RWPE1 (cell line): ENCODE data around the gene MFAP5.

ENCODE experiments used
- CTCF ChIA-PET: fragments of 350-600 bp; sonication (Branson Sonifier 250); formaldehyde crosslinking; extraction: SDS; loops from one replicate; lab custom pipeline; 2021; lab: Yijun Ruan, JAX
- POLR2A ChIA-PET: fragments of 400-600 bp; formaldehyde crosslinking; extraction: SDS; loops from one replicate; lab custom pipeline; 2020; ENCODE audit warnings: antibody characterized with exemption; ENCODE audit not compliant: low non-redundant PET; lab: Yijun Ruan, JAX
- DNase-seq: peaks from one replicate; pipeline ENCODE4 v3.0.0; 2012; ENCODE audit warnings: low spot score
- H3K27ac ChIP-seq: fragments of 450-650 bp; 2 replicates; pipeline ENCODE4 v1.5.1; 2017
- TF ChIP-seq, protein P1 (sequence below): fragments of 450-650 bp; conservative IDR thresholded peaks from 2 replicates; pipeline ENCODE4 v1.5.1; 2017; ENCODE audit warnings: low read depth, mild to moderate bottlenecking

The MFAP5 gene

DNA sequence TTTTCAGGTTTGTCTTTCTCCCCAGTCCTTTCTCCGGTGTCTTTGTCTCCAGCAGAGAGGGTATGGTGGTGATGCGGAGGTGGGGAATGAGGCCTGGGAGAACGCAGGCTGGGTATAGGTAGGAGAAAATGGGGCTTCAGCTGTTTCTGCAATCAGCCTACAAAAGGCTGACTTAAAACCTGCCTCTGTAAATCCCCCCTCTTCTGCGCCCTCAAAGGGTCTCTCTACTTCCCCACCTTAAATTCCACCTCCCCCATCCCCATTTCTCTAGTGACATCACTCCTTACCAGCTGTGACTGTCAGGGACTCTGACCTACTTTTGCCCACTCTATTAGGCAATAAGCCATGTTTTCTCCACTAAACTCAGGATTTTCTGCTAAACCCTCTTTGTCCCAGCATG, 27.1 kb upstream of the MFAP5 start:
- TF ChIP-seq, protein P1, sequence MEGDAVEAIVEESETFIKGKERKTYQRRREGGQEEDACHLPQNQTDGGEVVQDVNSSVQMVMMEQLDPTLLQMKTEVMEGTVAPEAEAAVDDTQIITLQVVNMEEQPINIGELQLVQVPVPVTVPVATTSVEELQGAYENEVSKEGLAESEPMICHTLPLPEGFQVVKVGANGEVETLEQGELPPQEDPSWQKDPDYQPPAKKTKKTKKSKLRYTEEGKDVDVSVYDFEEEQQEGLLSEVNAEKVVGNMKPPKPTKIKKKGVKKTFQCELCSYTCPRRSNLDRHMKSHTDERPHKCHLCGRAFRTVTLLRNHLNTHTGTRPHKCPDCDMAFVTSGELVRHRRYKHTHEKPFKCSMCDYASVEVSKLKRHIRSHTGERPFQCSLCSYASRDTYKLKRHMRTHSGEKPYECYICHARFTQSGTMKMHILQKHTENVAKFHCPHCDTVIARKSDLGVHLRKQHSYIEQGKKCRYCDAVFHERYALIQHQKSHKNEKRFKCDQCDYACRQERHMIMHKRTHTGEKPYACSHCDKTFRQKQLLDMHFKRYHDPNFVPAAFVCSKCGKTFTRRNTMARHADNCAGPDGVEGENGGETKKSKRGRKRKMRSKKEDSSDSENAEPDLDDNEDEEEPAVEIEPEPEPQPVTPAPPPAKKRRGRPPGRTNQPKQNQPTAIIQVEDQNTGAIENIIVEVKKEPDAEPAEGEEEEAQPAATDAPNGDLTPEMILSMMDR = no peak
- DNase-seq = no peak
- CTCF ChIA-PET = no interaction called here
- POLR2A ChIA-PET = no interaction called here
- H3K27ac ChIP-seq = no peak overlapping the region

- ChIA-PET POLR2A (no interaction called here), CTCF (interaction anchor here (2.0 kb wide), 1 partner anchor 202 kb away, joined by 5 read pairs; no protein-coding TSS in a partner anchor)
- DNase-seq = peak; percentile 48
- TF ChIP-seq, protein P1 = no peak
- H3K27ac ChIP-seq = no peak overlapping the region
These were observed 25.4 kb upstream of the MFAP5 start for GRCh38 chr12:8687846-8688601.

DNA sequence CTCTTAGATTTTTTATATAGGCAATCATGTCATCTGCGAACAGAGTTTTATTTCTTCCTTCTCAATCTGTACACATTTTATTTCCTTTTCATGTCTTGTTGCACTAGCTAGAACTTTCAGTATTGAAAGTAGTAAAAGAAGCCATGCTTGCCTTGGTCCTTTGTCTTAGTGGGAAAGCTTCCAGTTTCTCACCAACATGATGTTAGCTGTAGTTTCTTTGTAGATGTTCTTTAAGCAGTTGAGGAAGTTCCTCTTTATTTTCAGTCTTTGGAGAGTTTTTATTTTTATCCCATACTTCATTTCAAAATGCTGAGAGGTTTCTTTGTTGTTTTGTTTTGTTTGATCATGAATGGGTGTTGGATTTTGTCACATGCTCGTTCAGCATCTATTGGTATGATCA, 22.4 kb upstream of the MFAP5 start:
- no peak overlapping the region for H3K27ac ChIP-seq
- TF ChIP-seq, protein P1 = no peak
- ChIA-PET CTCF (no interaction called here), POLR2A (no interaction called here)
- DNase-seq = no peak

GRCh38 chr12:8681129-8681884, 18.7 kb upstream of the MFAP5 start:
- ChIA-PET POLR2A (no interaction called here), CTCF (interaction anchor here (0.6 to 1.9 kb wide), 9 partner anchors 15 to 368 kb away, joined by 3 to 13 read pairs (median 4); no protein-coding TSS in a partner anchor)
- DNase-seq = peak; percentile 69
- TF ChIP-seq, protein P1 = no peak
- H3K27ac ChIP-seq = peak overlapping the region; percentile 60

DNA sequence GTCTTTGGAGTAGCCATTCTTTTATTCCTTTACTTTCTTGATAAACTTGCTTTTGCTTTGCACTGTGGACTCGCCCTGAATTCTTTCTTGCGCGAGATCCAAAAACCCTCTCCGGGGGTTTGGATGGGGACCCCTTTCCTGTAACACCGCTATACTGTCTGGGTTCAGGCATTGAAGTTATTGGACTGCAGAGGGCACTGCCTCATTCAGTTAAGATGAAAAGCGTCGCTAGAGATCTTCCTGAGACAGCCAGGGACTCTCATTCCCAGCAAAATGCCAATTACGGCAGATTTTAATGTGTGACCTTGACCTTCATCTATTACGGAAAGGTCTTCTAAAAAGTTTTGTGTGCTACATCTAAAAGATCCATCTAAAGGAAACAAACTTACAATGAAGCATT, 17.9 kb upstream of the MFAP5 start:
- POLR2A ChIA-PET = no interaction called here
- TF ChIP-seq, protein P1 = no peak
- H3K27ac ChIP-seq = peak overlapping the region; percentile 60; the same call in 1 of the 2 replicates
- no peak for DNase-seq
- CTCF ChIA-PET = no interaction called here

- POLR2A ChIA-PET = no interaction called here
- DNase-seq = peak; percentile 87
- CTCF ChIA-PET = interaction anchor here (0.8 to 1.7 kb wide), 4 partner anchors 22 to 371 kb away, joined by 3 to 8 read pairs (median 4); no protein-coding TSS in a partner anchor
- TF ChIP-seq, protein P1 = no peak
- peak overlapping the region; percentile 88 for H3K27ac ChIP-seq
These were observed 16.1 kb upstream of the MFAP5 start for GRCh38 chr12:8678661-8679111.
